ENCODE results near the gene NOP9. TPM values are rescaled to one million over a fixed set of nuclear protein-coding genes. Genes with fewer than 3 reads are reported as not detected.
A peak's percentile ranks its signal among the peaks of the same experiment; 100 is the strongest.

NOP9 gene
- total RNA-seq, 1 experiment from 2014 or later, result 13.8 TPM

DNA sequence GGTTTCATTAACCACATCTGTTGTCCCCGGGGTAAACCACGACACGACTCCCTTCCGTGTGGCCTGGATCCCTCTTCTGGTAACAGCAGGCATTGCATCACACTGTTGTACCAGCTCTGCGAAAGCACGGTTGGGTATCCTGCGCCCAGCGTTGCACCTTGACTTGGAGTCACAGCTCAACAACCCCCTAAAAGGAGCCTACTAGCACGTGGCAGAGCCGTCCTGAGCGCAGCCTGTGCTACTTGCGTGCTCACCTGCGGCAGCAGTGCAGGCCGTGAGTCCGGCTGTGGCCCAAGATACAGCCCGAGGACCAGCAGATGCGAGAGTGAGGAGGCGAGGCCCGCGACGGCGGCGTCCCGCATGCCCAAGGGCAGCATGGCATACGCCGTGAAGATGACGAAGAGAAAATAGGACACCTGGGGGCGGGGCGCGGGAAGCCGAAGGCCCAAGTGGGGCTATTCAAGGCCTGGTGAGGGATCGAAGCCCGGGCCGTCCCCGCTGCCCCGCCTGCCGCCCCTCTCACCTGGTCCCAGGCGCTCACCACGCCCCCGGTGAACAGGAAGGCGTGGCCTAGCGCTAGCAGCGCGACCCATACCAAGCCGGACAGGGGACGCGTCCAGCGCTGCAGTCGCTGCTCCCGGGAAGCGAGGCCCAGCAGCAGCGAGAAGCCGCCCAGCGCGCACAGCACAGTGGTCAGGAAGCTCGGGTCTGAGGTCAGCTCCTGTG lies 32.8 kb downstream of the NOP9 start:
- in situ Hi-C loops (cut with HindIII; ENCODE audit: low pct_unique_long_range_greater_than_20kb, low sequenced_read_pairs), result loop anchor here (10.0 kb wide), 1 partner anchor 102 kb away; no protein-coding TSS in a partner anchor
- peak; percentile 22 for DNase-seq (ENCODE audit: low read depth)

DNA sequence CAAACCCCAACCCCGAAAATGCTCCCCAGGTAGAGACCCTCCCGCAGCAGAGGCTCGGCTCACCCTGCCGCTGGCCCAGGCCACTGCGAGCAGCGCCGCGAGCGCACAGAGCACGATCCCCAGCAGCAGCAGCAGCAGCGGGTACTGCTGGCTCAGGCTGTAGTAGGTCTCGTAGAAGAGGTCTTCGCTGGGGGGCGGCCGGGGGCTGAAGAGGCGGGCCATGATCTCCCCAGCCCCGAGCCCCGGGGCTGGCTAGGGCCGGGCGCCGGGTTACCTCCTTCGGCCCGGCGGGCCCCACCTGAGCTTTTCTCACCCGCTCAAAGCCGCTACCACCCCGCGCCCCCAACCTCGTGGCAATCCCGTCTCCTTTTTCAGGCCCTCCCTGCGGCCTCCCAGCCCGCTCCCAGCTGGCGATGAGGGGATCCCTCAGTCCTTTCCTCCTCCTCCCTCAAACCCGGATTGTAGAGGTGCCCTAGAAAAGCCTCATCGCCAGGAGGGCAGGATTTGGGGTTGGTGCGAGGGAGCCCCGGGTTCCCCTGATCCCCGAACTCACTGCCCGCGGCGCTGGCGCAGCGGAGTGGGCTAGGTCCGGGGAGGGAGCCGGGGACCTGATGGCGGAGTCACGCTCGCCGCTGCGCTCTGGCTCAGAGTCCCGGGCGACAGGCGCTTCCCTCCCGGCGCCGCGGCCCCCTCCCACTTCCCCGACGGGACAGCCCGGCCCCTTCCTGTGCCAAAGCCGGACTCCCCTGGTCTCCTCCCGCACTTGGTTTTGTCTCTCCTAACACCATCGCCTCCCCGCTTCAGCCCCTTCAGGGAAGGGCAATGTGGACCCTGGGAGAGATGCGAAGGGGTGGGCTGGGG lies 35.0 kb downstream of the NOP9 start, which contains the start of gene ADCY4:
TSS of gene ADCY4 (minus strand) at position 641 of the 861 bp plus-strand sequence. CDS start at position 222, 419 bp downstream.
- in situ Hi-C loops (cut with HindIII; ENCODE audit: low pct_unique_long_range_greater_than_20kb, low sequenced_read_pairs), result loop anchor here (10.0 kb wide), 1 partner anchor 100 kb away; no protein-coding TSS in a partner anchor
- no peak for DNase-seq (ENCODE audit: low read depth)

DNA sequence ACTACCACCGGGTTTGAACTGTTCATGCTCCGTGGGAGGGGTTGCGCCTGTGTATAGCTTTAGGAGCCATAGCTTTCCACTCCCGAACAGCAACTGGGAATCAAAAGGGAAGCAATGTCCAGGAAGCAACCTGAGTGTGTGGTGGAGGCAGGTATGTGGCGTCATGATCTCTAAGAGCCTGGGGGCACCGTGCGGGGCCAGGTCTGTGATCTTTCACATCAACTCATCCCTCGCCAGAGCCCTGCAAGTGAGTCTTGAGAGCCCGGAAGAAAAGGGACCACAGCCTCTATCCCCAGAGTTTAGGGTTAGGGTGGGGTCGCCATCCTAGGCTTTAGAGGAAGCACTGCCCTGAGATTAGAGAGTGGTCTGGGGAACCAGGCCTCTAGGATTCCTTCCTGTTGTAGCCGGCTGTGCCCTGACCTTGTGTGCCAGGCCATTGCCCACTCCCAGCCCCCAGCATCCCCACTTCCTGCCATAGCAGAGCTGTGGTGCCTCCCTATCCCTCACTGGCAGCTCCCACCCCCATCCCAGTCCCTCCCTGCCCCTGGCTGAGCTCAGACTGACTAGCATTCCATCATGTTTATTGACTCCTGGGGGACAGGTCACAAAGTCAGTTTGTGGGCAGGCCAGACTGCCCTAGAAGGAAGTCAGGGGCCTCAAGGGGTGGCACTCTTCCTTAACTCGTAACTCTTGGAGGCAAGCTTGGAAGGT lies 36.0 kb downstream of the NOP9 start:
- in situ Hi-C loops (cut with HindIII; ENCODE audit: low pct_unique_long_range_greater_than_20kb, low sequenced_read_pairs), result loop anchor here (10.0 kb wide), 1 partner anchor 99 kb away; no protein-coding TSS in a partner anchor

DNA sequence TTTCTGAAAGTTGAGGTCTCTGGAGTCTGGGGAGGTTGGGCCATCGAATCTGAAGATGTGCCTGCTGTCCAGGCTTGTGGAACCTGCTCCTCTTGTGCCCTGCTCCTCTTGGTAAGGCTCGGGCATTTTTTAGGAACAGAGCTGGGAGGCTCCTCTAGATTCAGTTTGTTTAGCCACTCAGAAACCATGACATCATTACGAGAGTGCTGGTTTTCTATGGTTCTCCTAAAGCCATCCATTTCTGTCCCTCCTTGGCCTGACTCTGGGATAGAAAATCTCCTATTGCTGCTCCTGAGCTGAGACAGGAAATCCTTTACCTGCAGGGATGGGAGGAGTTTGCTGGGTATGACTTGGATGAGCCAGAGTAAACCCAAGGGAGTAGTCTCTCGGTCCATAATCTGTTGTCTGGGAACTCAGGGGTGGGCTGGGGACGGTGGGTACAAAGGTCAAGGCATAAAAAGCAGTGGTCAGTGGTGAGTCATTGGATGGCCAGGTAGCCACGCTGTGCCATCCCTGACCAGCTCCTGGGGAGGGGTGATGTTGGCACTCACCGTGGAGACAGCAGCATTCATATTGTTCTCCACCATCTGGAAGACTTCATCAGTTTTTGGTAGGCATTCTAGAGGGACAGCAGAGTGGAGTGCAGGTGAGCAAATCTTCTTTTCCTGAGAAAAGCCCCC lies 37.6 kb downstream of the NOP9 start:
- no peak for DNase-seq (ENCODE audit: low read depth)
- in situ Hi-C loops (cut with HindIII; ENCODE audit: low pct_unique_long_range_greater_than_20kb, low sequenced_read_pairs), result loop anchor here (10.0 kb wide), 1 partner anchor 98 kb away; no protein-coding TSS in a partner anchor

More for the DNA sequence above, 36.0 kb downstream of the NOP9 start:
- no peak for DNase-seq (ENCODE audit: low read depth)

DNA sequence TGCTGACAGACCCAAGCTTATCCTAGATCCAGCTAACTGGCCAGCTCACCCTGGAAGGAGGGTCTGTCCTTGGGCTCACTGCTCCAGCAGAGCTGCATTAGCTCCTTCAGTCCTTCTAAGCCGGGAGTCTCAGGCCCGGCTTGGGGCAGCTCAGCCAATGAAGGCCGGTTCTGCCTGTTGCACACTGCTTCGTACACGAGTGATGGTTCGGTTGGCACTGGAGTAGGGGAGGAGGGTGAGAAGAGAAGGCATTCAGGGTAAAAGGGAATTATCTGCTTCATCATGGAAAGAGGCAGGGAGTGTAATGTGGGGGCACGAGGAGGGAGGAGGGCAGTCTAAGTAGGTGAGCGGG lies 38.1 kb downstream of the NOP9 start:
- DNase-seq (ENCODE audit: low read depth), result no peak
- in situ Hi-C loops (cut with HindIII; ENCODE audit: low pct_unique_long_range_greater_than_20kb, low sequenced_read_pairs), result loop anchor here (10.0 kb wide), 1 partner anchor 97 kb away; no protein-coding TSS in a partner anchor

DNA sequence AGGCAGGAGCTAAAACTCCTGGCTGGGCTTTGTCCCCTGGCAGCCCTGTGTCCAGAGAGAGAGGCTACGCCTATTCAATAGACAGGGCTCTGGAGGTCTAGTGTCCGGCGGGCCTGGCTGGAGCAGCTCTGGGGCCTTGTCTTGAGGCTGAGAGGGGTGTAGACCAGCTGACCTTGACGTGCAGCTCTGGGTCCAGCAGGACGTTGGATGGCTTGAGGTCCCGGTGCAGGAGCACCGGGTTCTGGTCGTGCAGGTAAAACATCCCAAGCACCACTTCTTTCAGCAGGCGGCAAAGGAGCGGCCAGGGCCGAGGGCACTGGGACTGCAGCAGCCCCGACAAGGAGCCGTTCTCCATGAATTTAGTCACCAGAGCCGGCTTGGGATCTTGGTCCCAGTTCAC lies 39.2 kb downstream of the NOP9 start:
- in situ Hi-C loops (cut with HindIII; ENCODE audit: low pct_unique_long_range_greater_than_20kb, low sequenced_read_pairs), result loop anchor here (10.0 kb wide), 1 partner anchor 96 kb away; no protein-coding TSS in a partner anchor

DNA sequence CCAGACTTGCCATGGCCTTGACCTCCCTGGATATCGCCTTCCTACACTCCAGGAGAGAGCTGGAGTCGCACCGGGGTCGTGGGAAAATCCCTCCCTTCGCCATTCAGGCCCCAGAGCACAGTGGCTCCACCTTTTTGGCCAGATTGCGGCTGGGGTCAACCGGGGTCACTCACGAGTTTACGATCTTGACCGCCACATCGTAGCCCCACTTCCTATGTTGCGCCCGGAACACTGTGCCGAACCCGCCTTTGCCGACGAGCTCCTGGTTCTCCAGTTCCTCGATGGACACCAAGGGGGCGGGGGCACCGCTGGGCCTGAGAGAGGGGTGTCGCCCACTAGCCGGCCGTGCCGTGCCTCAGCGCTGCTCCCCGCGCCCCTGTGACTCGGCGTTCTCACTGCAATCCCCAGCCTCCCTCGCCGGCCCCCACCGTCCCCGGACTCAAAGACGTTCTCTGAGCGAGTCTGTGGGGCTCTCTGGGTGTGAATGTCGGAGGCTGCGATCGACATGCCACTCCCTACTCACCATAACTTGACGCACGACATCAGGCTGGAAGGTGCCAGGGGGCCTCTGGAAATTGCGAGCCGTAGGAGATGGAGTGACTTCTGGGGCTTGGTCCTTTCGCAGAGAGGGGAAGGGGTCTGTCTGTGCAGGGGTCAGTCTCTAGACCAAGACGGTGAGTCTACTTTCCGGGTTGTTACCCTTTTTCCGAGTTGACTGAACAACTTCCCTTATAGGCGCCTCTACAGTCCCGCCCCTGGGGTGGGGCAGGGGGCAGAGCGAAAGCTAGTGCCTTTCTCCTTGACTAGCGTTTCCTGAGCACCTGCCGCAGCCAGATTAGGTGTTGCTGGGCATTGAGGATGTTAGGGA lies 39.9 kb downstream of the NOP9 start, which contains the start of gene RIPK3:
TSS of gene RIPK3 (minus strand) at position 708 of the 868 bp plus-strand sequence. CDS start at position 543, 165 bp downstream.
- no peak for DNase-seq (ENCODE audit: low read depth)
- in situ Hi-C loops (cut with HindIII; ENCODE audit: low pct_unique_long_range_greater_than_20kb, low sequenced_read_pairs), result loop anchor here (10.0 kb wide), 1 partner anchor 95 kb away; no protein-coding TSS in a partner anchor

More for the DNA sequence above, 39.2 kb downstream of the NOP9 start:
- DNase-seq (ENCODE audit: low read depth), result no peak

DNA sequence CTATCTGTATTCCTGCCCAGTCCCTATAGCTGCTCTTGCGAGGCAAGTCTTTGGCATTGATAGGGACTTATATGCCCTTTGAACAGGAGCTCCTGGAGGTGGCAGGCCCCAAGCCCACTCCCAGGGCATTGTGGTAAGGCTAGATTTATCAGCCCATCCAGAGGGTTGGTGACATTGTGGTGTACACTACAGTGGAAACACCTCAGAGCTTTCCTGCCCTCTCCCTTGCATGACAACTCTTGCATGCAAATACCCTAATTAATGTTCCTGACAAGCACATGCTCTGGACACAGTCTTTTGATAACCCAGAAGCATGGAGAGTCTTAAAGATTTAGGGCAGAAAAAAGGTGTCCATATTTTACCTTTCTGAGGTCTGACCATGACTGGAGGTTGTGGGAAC lies 41.0 kb downstream of the NOP9 start:
- in situ Hi-C loops (cut with HindIII; ENCODE audit: low pct_unique_long_range_greater_than_20kb, low sequenced_read_pairs), result no loop called here
- no peak for DNase-seq (ENCODE audit: low read depth)

DNA sequence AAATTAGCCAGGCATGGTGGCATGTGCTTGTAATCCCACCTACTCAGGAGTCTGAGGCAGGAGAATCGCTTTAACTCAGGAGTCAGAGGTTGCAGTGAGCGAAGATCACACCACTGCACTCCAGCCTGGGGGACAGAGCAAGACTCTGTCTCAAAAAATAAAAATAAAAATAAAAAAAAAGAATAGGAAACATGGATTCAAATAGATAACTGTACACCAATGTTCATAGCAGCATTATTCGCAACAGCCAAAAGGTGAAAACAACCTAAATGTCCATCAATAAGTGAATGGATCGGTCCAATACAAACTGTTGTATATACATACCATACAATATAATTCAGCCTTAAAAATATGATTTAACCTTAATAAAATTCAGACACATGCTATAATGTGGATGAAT lies 43.2 kb downstream of the NOP9 start:
- no peak for DNase-seq (ENCODE audit: low read depth)
- in situ Hi-C loops (cut with HindIII; ENCODE audit: low pct_unique_long_range_greater_than_20kb, low sequenced_read_pairs), result no loop called here

DNA sequence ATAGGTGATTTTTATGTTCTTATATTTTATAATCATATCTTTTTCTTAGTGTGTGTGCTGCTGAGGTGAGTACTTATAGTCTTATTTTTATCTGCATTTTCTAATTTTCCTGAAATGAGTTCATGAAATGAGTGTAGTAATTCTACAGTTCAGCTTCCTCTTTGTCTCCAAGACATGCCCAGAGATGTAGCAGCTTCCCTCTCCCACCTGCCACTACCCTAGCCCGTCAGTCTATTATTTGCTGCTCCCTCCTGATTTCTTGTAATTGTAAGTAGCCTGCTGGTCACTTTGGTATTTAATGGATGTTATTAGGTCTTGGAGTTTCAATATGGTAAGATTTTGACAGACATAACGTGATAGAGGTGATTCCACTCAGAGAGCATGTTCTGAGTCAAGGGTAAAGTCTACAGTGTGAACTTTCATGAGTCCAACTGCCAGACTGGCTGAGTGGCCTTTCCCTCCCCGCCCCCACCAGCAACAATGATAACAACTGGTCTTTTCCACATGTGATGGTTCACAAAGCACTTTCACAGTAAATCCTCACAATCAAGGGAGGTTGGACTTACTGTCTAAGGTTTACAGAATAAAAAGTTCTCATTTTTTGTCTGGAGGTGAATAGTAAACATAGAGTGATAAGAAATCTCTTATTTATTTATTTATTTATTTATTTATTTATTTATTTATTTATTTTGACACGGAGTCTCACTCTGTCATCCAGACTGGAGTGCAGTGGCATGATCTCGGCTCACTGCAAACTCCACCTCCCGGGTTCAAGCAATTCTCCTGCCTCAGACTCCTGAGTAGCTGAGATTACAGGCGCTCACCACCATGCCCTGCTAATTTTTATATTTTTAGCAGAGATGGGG lies 44.4 kb downstream of the NOP9 start:
- in situ Hi-C loops (cut with HindIII; ENCODE audit: low pct_unique_long_range_greater_than_20kb, low sequenced_read_pairs), result no loop called here
- DNase-seq (ENCODE audit: low read depth), result no peak

DNA sequence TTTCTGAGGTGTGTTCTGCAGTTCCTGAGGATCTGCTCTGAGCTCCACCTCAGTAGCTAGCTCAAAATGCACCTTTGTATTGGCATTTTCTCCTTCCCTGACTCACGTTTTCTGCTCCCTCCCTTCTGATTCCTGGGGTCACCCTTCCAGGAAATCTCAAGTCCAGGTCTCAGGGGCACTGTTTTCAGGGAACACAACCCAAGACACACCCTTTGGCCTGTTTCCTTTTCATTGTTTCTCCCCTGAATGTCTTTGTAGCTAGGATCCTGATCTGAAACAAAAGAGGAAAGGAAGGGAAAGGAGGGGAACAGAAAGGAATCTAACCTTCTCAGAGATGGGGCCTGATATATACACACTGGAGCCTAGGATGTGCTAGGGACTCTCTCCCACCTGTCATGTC lies 47.5 kb downstream of the NOP9 start:
- no peak for DNase-seq (ENCODE audit: low read depth)
- in situ Hi-C loops (cut with HindIII; ENCODE audit: low pct_unique_long_range_greater_than_20kb, low sequenced_read_pairs), result no loop called here

DNA sequence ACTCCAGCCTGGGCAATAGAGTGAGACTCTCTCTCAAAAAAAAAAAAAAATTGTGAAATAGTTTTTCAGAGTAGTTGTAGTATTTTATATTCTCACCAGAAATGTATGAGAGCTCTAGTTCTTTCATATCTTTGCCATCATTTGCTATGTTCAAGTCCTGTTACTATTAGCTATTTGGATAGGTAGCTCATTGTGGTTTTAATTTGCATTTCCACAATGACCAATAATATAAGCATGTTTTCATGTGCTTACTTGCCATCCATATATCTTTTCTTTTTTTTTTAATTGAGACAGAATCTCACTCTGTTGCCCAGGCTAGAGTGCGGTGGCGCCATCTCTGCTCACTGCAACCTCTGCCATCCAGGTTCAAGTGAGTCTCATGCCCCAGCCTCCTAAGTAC lies 48.5 kb downstream of the NOP9 start:
- in situ Hi-C loops (cut with HindIII; ENCODE audit: low pct_unique_long_range_greater_than_20kb, low sequenced_read_pairs), result no loop called here
- no peak for DNase-seq (ENCODE audit: low read depth)

DNA sequence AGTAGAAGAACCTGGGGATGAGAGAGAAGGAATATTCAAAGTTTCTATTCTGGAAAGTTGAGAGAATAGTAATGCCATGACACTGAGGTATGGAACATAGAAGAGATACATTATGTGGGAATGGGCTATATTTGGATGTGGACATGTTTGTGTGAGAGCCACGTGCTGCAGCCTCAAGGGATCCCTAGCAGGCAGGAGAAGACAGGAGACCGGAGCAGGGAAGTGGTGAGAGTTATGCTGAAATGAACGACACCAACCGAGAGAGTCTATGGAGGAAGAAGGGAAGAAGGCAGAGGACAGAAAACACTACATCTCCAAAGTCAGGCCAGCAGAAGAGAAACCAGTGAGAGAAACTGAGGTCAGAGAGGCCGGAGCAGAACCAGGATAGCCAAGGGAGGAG lies 50.1 kb downstream of the NOP9 start:
- no peak for DNase-seq (ENCODE audit: low read depth)
- in situ Hi-C loops (cut with HindIII; ENCODE audit: low pct_unique_long_range_greater_than_20kb, low sequenced_read_pairs), result no loop called here

DNA sequence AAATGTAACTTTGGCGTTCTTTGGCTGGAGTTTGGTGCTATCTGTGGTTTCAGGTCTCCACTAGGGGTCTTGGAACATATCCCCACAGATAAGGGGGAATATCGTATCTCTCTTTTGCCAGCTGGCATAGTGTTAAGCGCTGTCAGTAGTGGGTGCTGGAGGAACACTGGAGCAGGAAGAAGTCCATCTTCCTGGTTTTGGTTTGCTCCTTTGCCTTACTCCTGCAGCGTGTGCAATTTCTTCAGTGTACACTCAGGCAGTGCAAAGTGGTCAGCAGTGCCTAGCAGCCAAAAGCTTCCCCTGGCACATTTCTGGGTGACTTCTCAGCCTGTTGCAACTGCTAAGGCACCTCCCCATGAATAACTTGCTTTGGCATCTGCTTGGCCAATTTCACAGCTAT lies 51.9 kb downstream of the NOP9 start:
- in situ Hi-C loops (cut with HindIII; ENCODE audit: low pct_unique_long_range_greater_than_20kb, low sequenced_read_pairs), result no loop called here

DNA sequence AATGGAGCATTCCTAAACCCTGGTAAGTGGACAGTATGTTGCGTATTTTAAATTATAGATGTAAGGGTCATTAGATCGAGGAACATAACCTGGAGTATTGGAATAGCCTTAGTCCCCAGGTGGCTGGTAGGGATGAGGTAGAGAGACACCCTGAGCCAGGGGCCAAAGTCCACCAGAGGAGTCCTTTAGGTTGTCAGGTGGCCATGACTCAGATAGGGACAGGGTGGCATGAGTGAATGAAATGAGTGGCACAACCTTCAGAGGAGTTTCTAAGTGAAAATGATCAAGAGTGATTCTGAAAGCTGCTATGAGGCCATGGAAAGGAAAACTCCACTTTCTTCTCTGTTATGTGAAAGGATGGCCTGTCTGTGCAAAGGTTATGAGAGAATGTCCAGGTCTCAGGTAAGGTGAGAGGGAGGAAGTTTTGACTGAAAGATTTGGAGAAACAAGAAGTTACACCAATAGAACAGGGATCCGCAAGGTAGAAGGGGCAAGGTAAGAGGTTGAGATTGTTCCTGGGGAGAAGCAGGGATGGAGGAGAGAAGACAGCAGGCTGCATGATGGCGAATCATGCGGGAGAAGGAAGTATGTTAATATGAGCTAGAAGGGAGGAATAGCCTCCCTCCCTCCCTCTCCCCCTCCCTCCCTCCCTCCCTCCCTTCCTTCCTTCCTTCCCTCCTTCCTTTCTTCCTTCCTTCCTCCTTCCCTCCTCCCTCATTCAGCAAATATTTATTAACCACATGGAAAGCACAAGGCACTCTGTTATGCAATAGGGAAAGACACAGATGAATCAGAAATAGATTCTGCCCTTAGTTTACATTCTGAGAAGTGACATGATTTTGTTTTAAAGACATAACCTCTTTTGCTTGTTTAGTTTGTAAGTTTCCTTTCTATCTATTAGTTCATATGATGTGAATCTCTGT lies 54.2 kb downstream of the NOP9 start:
- no peak for DNase-seq (ENCODE audit: low read depth)
- in situ Hi-C loops (cut with HindIII; ENCODE audit: low pct_unique_long_range_greater_than_20kb, low sequenced_read_pairs), result no loop called here

More for the DNA sequence above, 51.9 kb downstream of the NOP9 start:
- no peak for DNase-seq (ENCODE audit: low read depth)
